ENCODE measurements around the gene C1QBP.
"Not testable (repeated sequence)": the region's sequence is repeated elsewhere in the genome, so short reads cannot be mapped to it uniquely, and the experiment has no call there.

C1QBP gene

GRCh38 chr17:5438716-5439445 is at the start of gene C1QBP:
Gene C1QBP (minus strand): TSS chr17:5439155. CDS start chr17:5439073, 82 bp downstream.
- DNase-seq (ENCODE audit: low read depth), result peak; percentile 82

GRCh38 chr17:5488752-5489151 is 49.8 kb upstream of the C1QBP start:
- no peak for DNase-seq (ENCODE audit: low read depth)

GRCh38 chr17:5486206-5487124 is 47.5 kb upstream of the C1QBP start, which contains the start of gene MIS12:
Gene MIS12 (plus strand): TSS chr17:5486566. CDS start chr17:5488863, 2,297 bp downstream.
- peak; percentile 99 for DNase-seq (ENCODE audit: low read depth)

GRCh38 chr17:5485270-5486205 is 46.6 kb upstream of the C1QBP start, which contains the start of gene DERL2:
Gene DERL2 (minus strand): TSS chr17:5486178. CDS start chr17:5486161, 17 bp downstream.
- DNase-seq (ENCODE audit: low read depth), result no peak

GRCh38 chr17:5481451-5481850 is 42.5 kb upstream of the C1QBP start:
- DNase-seq (ENCODE audit: low read depth), result no peak

- DNase-seq (ENCODE audit: low read depth), result no peak
Observed at GRCh38 chr17:5480962-5481361, 42.0 kb upstream of the C1QBP start.

GRCh38 chr17:5478992-5479391 is 40.0 kb upstream of the C1QBP start:
- DNase-seq (ENCODE audit: low read depth), result no peak

GRCh38 chr17:5473906-5474305 is 35.0 kb upstream of the C1QBP start:
- DNase-seq (ENCODE audit: low read depth), result no peak

- DNase-seq (ENCODE audit: low read depth), result no peak
Observed at GRCh38 chr17:5472511-5472910, 33.6 kb upstream of the C1QBP start.

GRCh38 chr17:5468075-5468473 is 29.1 kb upstream of the C1QBP start:
- DNase-seq (ENCODE audit: low read depth), result no peak

- no peak for DNase-seq (ENCODE audit: low read depth)
Observed at GRCh38 chr17:5467416-5467815, 28.5 kb upstream of the C1QBP start.

- DNase-seq (ENCODE audit: low read depth), result no peak
Observed at GRCh38 chr17:5466295-5466694, 27.3 kb upstream of the C1QBP start.

GRCh38 chr17:5464717-5465507 is 26.0 kb upstream of the C1QBP start:
- no peak for DNase-seq (ENCODE audit: low read depth)

GRCh38 chr17:5446786-5447185 is 7.8 kb upstream of the C1QBP start:
- no peak for DNase-seq (ENCODE audit: low read depth)

- no peak for DNase-seq (ENCODE audit: low read depth)
Observed at GRCh38 chr17:5444209-5444608, 5.3 kb upstream of the C1QBP start.

GRCh38 chr17:5443728-5444127 is 4.8 kb upstream of the C1QBP start:
- no peak for DNase-seq (ENCODE audit: low read depth)

- DNase-seq (ENCODE audit: low read depth), result no peak
Observed at GRCh38 chr17:5439446-5439764, 450 bp upstream of the C1QBP start.

- no peak for DNase-seq (ENCODE audit: low read depth)
Observed at GRCh38 chr17:5437721-5438317, 1.1 kb downstream of the C1QBP start.

- not testable (repeated sequence) for DNase-seq (ENCODE audit: low read depth)
Observed at GRCh38 chr17:5435781-5436315, 3.1 kb downstream of the C1QBP start.

GRCh38 chr17:5434984-5435383 is 4.0 kb downstream of the C1QBP start:
- DNase-seq (ENCODE audit: low read depth), result no peak
